Gastroesophageal sphincter (tissue), 4 donors: ENCODE measurements around the gene EEF2K. TPM values are rescaled to one million over a fixed set of nuclear protein-coding genes. Genes with fewer than 3 reads are reported as not detected.

Experiments used
- ATAC-seq: fragments of 150-250 bp; one replicate; pipeline ENCODE4 v1.9.1; 2016; ENCODE audit warnings: mild to moderate bottlenecking, moderate library complexity
- H3K27ac ChIP-seq, 4 donors: fragments of 200-600 bp; sonication (generic) in 3 of 4; 1 replicate in 3 of 4; 2 replicates in 1 of 4; pipeline ENCODE4 v1.5.1; 2016 to 2019
- H3K27me3 ChIP-seq: fragments of 200-600 bp; sonication (generic); one replicate; pipeline ENCODE4 v1.5.1; 2019
- H3K36me3 ChIP-seq, 2 donors: fragments of 200-600 bp; sonication (generic); one replicate each; pipeline ENCODE4 v1.5.1; 2019; ENCODE audit warnings: control low read depth in 1 of 2
- H3K4me1 ChIP-seq, 3 donors: fragments of 200-600 bp; sonication (generic); 1 replicate in 2 of 3; 2 replicates in 1 of 3; pipeline ENCODE4 v1.5.1; 2016 to 2019; ENCODE audit warnings: control low read depth in 2 of 3
- H3K4me3 ChIP-seq, 2 donors: fragments of 200-600 bp; sonication (generic); one replicate each; pipeline ENCODE4 v1.5.1; 2019; ENCODE audit warnings: mild to moderate bottlenecking in 1 of 2, moderate library complexity in 1 of 2
- H3K9me3 ChIP-seq, 3 donors: fragments of 200-600 bp; sonication (generic); one replicate each; pipeline ENCODE4 v1.5.1; 2017 to 2019; ENCODE audit warnings: control low read depth in 2 of 3
- CTCF ChIP-seq, 4 experiments: fragments of 200-600 bp in 2 of 4; fragments of 450-650 bp in 2 of 4; sonication (generic) in 1 of 4; IDR thresholded peaks; one replicate each; pipeline ENCODE4 v1.5.1; 2017 to 2019; ENCODE audit warnings: antibody characterized with exemption in 4 of 4, mild to moderate bottlenecking in 2 of 4, moderate library complexity in 2 of 4
- EP300 ChIP-seq: sonication (generic); formaldehyde crosslinking; IDR thresholded peaks from one replicate; pipeline ENCODE4 v1.6.1; 2017; ENCODE audit warnings: antibody characterized with exemption, mild to moderate bottlenecking
- POLR2A ChIP-seq, 2 donors: fragments of 450-650 bp; IDR thresholded peaks; one replicate each; pipeline ENCODE4 v1.6.1; 2017; ENCODE audit warnings: antibody characterized with exemption in 2 of 2, mild to moderate bottlenecking in 2 of 2, moderate library complexity in 1 of 2
- POLR2AphosphoS5 ChIP-seq: sonication (generic); formaldehyde crosslinking; IDR thresholded peaks from one replicate; pipeline ENCODE4 v1.6.1; 2017; ENCODE audit warnings: antibody characterized with exemption
- WGBS, 2 donors: methylation state at CpG; one replicate each; pipeline ENCODE4 v1.1.5; 2018; ENCODE audit warnings: low coverage in 1 of 2; 5-methylcytosine and 5-hydroxymethylcytosine counted together
- total RNA-seq, 4 donors: library from RNA; depleted of rRNA; stranded (reverse); fragments of >200 nt; gene quantifications; one replicate each; pipeline ENCODE4 v1.1.0, GENCODE V29; 2016

The EEF2K gene
- total RNA-seq, 4 donors from 2014 or later: 31.3 to 38.9 (median 34.8) TPM

- WGBS, 2 donors: 58% methylated on average over 6 of the region's 9 CpGs; no CpG with 5 or more reads in 1 of the 2 donors
- H3K9me3 ChIP-seq: no peaks in the 10 kb centered on the region
These were observed 31.4 kb upstream of the EEF2K start for GRCh38 chr16:22174642-22175041.

GRCh38 chr16:22177968-22178930, 27.8 kb upstream of the EEF2K start:
- ATAC-seq: no peak
- Histone ChIP-seq H3K4me3 (no peak overlapping the region), H3K27me3 (no peaks in the 10 kb centered on the region), H3K36me3 (no peaks in the 10 kb centered on the region), H3K27ac (no peak overlapping the region), H3K4me1 (no peaks in the 10 kb centered on the region), H3K9me3 (no peaks in the 10 kb centered on the region)
- 82 to 93% methylated on average over 2 to 4 of the region's 18 CpGs for WGBS, 2 donors
- no peak for TF ChIP-seq CTCF (IDR thresholded peaks at IDR 0.05)
- TF ChIP-seq POLR2AphosphoS5: no peak
- no peak for TF ChIP-seq EP300
- no peak for TF ChIP-seq POLR2A (IDR thresholded peaks at IDR 0.05)

More at GRCh38 chr16:22174642-22175041, 31.4 kb upstream of the EEF2K start:
- Histone ChIP-seq H3K4me3 (no peak overlapping the region), H3K27ac (no peak overlapping the region), H3K27me3 (no peaks in the 10 kb centered on the region), H3K4me1 (no peaks in the 10 kb centered on the region), H3K36me3 (no peaks in the 10 kb centered on the region)
- no peak for ATAC-seq
- TF ChIP-seq POLR2AphosphoS5 (no peak), EP300 (no peak), POLR2A (IDR thresholded peaks at IDR 0.05) (no peak)

GRCh38 chr16:22181426-22181825, 24.7 kb upstream of the EEF2K start:
- no peak for ATAC-seq
- Histone ChIP-seq H3K27ac (no peak overlapping the region), H3K36me3 (no peaks in the 10 kb centered on the region), H3K27me3 (no peaks in the 10 kb centered on the region), H3K4me1 (no peaks in the 10 kb centered on the region), H3K9me3 (no peaks in the 10 kb centered on the region), H3K4me3 (no peak overlapping the region)
- no peak for TF ChIP-seq POLR2AphosphoS5
- TF ChIP-seq EP300: no peak
- no peak for TF ChIP-seq POLR2A (IDR thresholded peaks at IDR 0.05)
- TF ChIP-seq CTCF (IDR thresholded peaks at IDR 0.05): no peak
- 79 to 80% methylated on average over 1 to 11 of the region's 11 CpGs for WGBS, 2 donors

GRCh38 chr16:22181843-22182242, 24.2 kb upstream of the EEF2K start:
- Histone ChIP-seq H3K4me3 (no peak overlapping the region), H3K27me3 (no peaks in the 10 kb centered on the region), H3K9me3 (no peaks in the 10 kb centered on the region), H3K27ac (no peak overlapping the region), H3K36me3 (no peaks in the 10 kb centered on the region), H3K4me1 (no peaks in the 10 kb centered on the region)
- WGBS, 2 donors: 83 to 91% methylated on average over 3 to 5 of the region's 7 CpGs
- no peak for ATAC-seq
- TF ChIP-seq EP300 (no peak), CTCF (IDR thresholded peaks at IDR 0.05) (no peak), POLR2A (IDR thresholded peaks at IDR 0.05) (no peak), POLR2AphosphoS5 (no peak)

- H3K27me3 ChIP-seq: no peaks in the 10 kb centered on the region
- TF ChIP-seq POLR2AphosphoS5 (no peak), CTCF (IDR thresholded peaks at IDR 0.05) (no peak), EP300 (no peak), POLR2A (IDR thresholded peaks at IDR 0.05) (no peak)
- H3K27ac ChIP-seq: no peak overlapping the region
- H3K36me3 ChIP-seq: no peaks in the 10 kb centered on the region
- WGBS, 2 donors: 83% methylated on average over 3 of the region's 5 CpGs; no CpG with 5 or more reads in 1 of the 2 donors
- H3K9me3 ChIP-seq: no peaks in the 10 kb centered on the region
- H3K4me3 ChIP-seq: no peak overlapping the region
- peaks cover 0 to 3% (median 0%) of the 10 kb centered on the region in 3 donors for H3K4me1 ChIP-seq
- ATAC-seq: no peak
These were observed 22.7 kb upstream of the EEF2K start for GRCh38 chr16:22183335-22183734.
